HL-60 (cell line): ENCODE results near the gene CRIP1.

Experiments
- DNase-seq, 2 experiments: peaks; one replicate each; pipeline ENCODE4 v3.0.0-alpha.2; 2010 to 2020; ENCODE audit warnings: low read depth in 1 of 2, low spot score in 1 of 2
- H3K27ac ChIP-seq: fragments of 250-450 bp; sonication (Bioruptor Pico); replicated peaks from 2 replicates; pipeline ENCODE4 v1.5.1; 2020; ENCODE audit warnings: mild to moderate bottlenecking, moderate library complexity
- H3K27me3 ChIP-seq: fragments of 250-450 bp; sonication (Bioruptor Pico); 2 replicates; pipeline ENCODE4 v1.5.1; 2021; ENCODE audit warnings: mild to moderate bottlenecking, moderate library complexity; ENCODE audit not compliant: insufficient read depth, poor library complexity, severe bottlenecking
- H3K4me3 ChIP-seq: replicated peaks from 2 replicates; pipeline ENCODE4 v1.5.1; 2011; ENCODE audit warnings: mild to moderate bottlenecking, control low read depth, low read length; ENCODE audit not compliant: insufficient read depth
- GABPA ChIP-seq: IDR thresholded peaks from 2 replicates; pipeline ENCODE4 v1.6.1; 2012; ENCODE audit warnings: low read depth
- POLR2AphosphoS5 ChIP-seq: IDR thresholded peaks from 2 replicates; pipeline ENCODE4 v1.6.1; 2012; ENCODE audit warnings: low read depth
- SPI1 ChIP-seq: IDR thresholded peaks from 2 replicates; pipeline ENCODE4 v1.6.1; 2012; ENCODE audit warnings: low read depth, mild to moderate bottlenecking, borderline replicate concordance
- TF ChIP-seq, protein P1 (sequence below): IDR thresholded peaks from 2 replicates; pipeline ENCODE4 v1.6.1; 2012; ENCODE audit warnings: low read depth; ENCODE audit not compliant: insufficient replicate concordance
- TF ChIP-seq, protein P2 (sequence below): IDR thresholded peaks from one replicate; pipeline ENCODE4 v1.5.1; 2011; ENCODE audit warnings: low read length, control low read depth, inconsistent platforms; ENCODE audit not compliant: insufficient read depth

Gene CRIP1

DNA sequence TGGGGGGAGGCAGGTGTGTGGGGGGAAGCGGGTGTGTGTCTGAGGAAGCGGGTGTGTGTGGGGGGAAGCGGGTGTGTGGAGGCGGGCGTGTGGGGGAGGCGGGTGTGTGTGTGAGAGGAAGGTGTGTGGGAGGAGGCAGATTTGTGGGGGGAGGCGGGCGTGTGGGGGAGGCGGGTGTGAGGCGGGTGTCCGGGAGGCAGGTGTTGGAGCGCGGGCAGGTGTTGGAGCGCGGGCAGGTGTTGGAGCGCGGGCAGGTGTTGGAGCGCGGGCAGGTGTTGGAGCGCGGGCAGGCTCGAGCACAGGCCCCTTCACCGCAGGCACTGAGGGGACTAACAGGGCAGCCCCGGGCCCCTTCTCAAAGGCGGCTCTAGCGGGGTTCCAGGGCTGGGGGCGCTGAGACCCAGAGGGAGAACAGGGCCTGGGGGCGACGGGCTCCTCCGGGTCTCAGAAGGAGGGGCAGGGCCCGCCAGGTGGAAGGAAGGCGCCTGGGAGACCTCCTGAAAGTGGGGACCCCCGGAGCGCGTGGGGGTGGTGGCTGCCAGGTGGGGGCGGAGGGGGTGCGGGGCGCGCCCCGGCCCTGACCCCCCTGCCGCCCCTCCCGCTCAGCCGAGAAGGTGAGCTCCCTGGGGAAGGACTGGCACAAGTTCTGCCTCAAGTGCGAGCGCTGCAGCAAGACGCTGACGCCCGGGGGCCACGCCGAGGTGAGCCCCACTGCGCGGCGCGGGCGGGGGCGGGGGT is 8.9 kb upstream of the CRIP1 start:
- no peak for TF ChIP-seq GABPA
- TF ChIP-seq, protein P1, sequence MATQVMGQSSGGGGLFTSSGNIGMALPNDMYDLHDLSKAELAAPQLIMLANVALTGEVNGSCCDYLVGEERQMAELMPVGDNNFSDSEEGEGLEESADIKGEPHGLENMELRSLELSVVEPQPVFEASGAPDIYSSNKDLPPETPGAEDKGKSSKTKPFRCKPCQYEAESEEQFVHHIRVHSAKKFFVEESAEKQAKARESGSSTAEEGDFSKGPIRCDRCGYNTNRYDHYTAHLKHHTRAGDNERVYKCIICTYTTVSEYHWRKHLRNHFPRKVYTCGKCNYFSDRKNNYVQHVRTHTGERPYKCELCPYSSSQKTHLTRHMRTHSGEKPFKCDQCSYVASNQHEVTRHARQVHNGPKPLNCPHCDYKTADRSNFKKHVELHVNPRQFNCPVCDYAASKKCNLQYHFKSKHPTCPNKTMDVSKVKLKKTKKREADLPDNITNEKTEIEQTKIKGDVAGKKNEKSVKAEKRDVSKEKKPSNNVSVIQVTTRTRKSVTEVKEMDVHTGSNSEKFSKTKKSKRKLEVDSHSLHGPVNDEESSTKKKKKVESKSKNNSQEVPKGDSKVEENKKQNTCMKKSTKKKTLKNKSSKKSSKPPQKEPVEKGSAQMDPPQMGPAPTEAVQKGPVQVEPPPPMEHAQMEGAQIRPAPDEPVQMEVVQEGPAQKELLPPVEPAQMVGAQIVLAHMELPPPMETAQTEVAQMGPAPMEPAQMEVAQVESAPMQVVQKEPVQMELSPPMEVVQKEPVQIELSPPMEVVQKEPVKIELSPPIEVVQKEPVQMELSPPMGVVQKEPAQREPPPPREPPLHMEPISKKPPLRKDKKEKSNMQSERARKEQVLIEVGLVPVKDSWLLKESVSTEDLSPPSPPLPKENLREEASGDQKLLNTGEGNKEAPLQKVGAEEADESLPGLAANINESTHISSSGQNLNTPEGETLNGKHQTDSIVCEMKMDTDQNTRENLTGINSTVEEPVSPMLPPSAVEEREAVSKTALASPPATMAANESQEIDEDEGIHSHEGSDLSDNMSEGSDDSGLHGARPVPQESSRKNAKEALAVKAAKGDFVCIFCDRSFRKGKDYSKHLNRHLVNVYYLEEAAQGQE = no peak
- TF ChIP-seq, protein P2, sequence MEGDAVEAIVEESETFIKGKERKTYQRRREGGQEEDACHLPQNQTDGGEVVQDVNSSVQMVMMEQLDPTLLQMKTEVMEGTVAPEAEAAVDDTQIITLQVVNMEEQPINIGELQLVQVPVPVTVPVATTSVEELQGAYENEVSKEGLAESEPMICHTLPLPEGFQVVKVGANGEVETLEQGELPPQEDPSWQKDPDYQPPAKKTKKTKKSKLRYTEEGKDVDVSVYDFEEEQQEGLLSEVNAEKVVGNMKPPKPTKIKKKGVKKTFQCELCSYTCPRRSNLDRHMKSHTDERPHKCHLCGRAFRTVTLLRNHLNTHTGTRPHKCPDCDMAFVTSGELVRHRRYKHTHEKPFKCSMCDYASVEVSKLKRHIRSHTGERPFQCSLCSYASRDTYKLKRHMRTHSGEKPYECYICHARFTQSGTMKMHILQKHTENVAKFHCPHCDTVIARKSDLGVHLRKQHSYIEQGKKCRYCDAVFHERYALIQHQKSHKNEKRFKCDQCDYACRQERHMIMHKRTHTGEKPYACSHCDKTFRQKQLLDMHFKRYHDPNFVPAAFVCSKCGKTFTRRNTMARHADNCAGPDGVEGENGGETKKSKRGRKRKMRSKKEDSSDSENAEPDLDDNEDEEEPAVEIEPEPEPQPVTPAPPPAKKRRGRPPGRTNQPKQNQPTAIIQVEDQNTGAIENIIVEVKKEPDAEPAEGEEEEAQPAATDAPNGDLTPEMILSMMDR = no peak
- no peak for TF ChIP-seq SPI1
- TF ChIP-seq POLR2AphosphoS5 = no peak
- DNase-seq = peak in 1 of 2 experiments; percentile 82
- Histone ChIP-seq H3K4me3 (no peak overlapping the region), H3K27ac (no peak overlapping the region), H3K27me3 (peaks cover 43% of the 10 kb centered on the region)

DNA sequence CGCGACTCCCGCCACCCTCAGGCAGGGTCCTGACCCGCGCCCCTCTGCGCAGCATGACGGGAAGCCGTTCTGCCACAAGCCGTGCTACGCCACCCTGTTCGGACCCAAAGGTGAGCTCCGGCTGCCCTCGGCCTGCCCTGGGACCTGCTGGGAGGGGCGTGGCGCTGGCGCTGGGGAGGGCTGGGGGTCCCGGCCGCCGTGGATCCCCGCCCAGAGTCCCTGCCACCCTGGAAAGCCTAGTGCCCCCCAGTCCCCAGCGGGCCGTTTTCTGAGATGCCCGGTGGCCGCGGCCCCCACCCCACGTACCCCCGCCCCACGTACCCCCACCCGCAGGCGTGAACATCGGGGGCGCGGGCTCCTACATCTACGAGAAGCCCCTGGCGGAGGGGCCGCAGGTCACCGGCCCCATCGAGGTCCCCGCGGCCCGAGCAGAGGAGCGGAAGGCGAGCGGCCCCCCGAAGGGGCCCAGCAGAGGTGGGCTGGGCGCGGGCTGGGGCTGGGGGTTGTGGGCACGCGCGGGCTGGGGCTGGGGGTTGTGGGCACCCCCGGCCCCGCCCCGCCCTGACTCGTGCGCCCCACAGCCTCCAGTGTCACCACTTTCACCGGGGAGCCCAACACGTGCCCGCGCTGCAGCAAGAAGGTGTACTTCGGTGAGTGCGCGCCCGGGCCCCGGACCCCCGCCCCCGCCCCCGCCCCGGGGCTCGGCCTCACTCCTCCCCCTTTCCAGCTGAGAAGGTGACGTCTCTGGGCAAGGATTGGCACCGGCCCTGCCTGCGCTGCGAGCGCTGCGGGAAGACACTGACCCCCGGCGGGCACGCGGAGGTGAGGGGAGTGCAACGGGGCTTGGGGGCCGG is 8.1 kb upstream of the CRIP1 start:
- no peak overlapping the region for H3K4me3 ChIP-seq
- no peak overlapping the region for H3K27ac ChIP-seq
- peaks cover 39% of the 10 kb centered on the region for H3K27me3 ChIP-seq
- no peak for TF ChIP-seq POLR2AphosphoS5
- TF ChIP-seq SPI1 = no peak
- TF ChIP-seq GABPA = no peak
- no peak for DNase-seq

DNA sequence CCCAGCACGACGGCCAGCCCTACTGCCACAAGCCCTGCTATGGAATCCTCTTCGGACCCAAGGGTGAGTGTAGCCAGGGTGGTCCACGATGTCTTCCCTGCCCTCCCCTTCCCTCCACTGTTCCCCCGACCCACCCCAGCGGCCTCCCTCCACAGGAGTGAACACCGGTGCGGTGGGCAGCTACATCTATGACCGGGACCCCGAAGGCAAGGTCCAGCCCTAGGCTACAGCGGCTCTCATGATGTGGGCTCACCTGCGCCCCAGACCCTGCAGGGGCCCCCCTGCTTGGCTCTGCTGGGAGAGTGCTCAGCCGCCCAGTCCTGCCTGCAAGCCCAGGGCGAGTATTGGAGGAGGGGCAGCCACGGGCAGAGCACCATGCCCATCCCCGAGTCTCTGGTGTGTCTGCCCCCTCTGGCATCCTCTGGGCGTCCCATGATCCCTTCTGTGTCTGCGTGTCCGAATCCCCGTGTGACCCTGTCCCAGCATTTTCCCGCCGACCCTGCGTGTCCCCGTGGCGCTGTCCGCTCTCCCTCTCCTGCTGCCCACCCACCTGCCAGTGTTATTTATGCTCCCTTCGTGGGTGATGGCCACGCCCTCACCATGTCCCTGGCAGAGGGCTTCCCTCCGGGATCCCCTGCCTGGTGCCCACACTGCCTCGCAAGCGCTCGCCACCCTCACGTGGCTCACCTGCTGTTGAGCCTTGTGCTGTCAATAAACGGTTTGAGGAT is 7.1 kb upstream of the CRIP1 start:
- DNase-seq = no peak
- TF ChIP-seq GABPA = no peak
- TF ChIP-seq, protein P1 = no peak
- TF ChIP-seq POLR2AphosphoS5 = no peak
- TF ChIP-seq SPI1 = no peak
- TF ChIP-seq, protein P2 = no peak
- Histone ChIP-seq H3K27ac (no peak overlapping the region), H3K27me3 (peaks cover 33% of the 10 kb centered on the region), H3K4me3 (no peak overlapping the region)
